BLaER1 treated with 17β-estradiol and CSF1 and Interleukin-3, amounts not matched to agents 10 nM and 100 nM (cell line): ENCODE measurements around the gene SPPL2B.

Experiments used
- H3K27ac ChIP-seq, 11 experiments: shearing (Covaris generic); formaldehyde crosslinking; 2 replicates each; pipeline ENCODE4 v1.8.1; 2022
- H3K27me3 ChIP-seq, 11 experiments: shearing (Covaris generic); formaldehyde crosslinking; 2 replicates each; pipeline ENCODE4 v1.8.1; 2022
- H3K36me3 ChIP-seq, 11 experiments: shearing (Covaris generic); formaldehyde crosslinking; 2 replicates each; pipeline ENCODE4 v1.8.1; 2022
- H3K4me1 ChIP-seq, 10 experiments: shearing (Covaris generic); formaldehyde crosslinking; 2 replicates each; pipeline ENCODE4 v1.8.1; 2022
- H3K4me2 ChIP-seq, 11 experiments: shearing (Covaris generic); formaldehyde crosslinking; 2 replicates each; pipeline ENCODE4 v1.8.1; 2022
- H3K4me3 ChIP-seq, 10 experiments: shearing (Covaris generic); formaldehyde crosslinking; 2 replicates each; pipeline ENCODE4 v1.8.1; 2022
- H3K9ac ChIP-seq, 11 experiments: shearing (Covaris generic); formaldehyde crosslinking; 2 replicates each; pipeline ENCODE4 v1.8.1; 2022
- H3K9me3 ChIP-seq, 11 experiments: shearing (Covaris generic); formaldehyde crosslinking; replicated peaks in 1 of 11; 2 replicates each; pipeline ENCODE4 v1.8.1; 2022
- H4K20me1 ChIP-seq, 11 experiments: shearing (Covaris generic); formaldehyde crosslinking; 2 replicates each; pipeline ENCODE4 v1.8.1; 2022
- Cebpa-rat ChIP-seq, 11 experiments: shearing (Covaris generic); IDR thresholded peaks; 2 replicates each; pipeline ENCODE4 v1.8.1; 2022

The SPPL2B gene

DNA sequence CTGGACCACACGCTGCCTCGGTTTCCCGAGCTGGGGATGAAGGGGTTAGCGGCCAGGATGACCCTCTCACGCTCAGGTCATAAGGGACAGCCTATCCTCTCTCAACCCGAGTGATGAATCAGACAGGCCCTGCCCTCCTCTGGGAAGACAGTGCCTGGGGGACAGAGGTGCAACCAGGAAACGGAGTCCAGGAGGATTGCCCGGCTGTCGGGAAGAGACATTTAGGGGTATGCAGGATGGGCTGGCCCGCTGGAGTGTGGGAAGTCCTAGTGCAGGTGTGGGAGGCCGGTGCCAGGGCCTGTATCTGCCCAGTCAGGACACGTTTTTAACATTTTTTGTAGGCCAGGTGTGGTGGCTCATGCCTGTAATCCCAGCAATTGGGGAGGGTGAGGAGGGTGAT lies 8.4 kb upstream of the SPPL2B start:
- peak overlapping the region in 4 of 11 experiments; percentile 7 to 31 (median 22); a peak in 3 of 22 replicates for H3K9ac ChIP-seq
- peak overlapping the region; percentile 71 to 95 (median 85) for H3K4me2 ChIP-seq
- peaks cover 0 to 5% (median 3%) of the 10 kb centered on the region in 11 experiments; a peak in 17 of 22 replicates for H3K9me3 ChIP-seq
- peaks cover 11 to 81% (median 52%) of the 10 kb centered on the region in 11 experiments; a peak in 20 of 22 replicates for H4K20me1 ChIP-seq
- no peak for TF ChIP-seq Cebpa-rat (IDR thresholded peaks at IDR 0.05)
- H3K27ac ChIP-seq, result no peak overlapping the region; a peak in 1 of 22 replicates
- H3K27me3 ChIP-seq, result peaks cover 0 to 14% (median 0%) of the 10 kb centered on the region in 11 experiments; a peak in 5 of 22 replicates
- H3K4me3 ChIP-seq, result no peak overlapping the region
- H3K4me1 ChIP-seq, result peaks cover 56 to 100% (median 94%) of the 10 kb centered on the region in 10 experiments
- H3K36me3 ChIP-seq, result peaks cover 20 to 35% (median 30%) of the 10 kb centered on the region in 11 experiments; a peak in 21 of 22 replicates

DNA sequence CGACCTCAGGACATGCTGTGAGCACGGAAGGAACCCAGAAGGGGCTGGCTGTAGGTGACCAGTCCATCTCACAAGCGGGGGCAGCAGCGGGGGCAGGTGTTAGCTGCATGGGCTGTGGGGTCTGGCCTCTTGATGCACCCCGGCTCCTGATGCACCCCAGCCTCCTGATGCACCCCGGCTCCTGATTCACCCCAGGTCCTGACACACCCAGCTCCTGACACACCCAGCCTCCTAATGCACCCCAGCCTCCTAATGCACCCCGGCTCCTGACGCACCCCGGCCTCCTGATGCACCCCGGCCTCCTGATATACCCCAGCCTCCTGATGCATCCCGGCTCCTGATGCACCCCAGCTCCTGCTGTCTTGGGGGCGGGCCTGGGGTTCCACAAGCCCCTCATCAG lies 7.5 kb upstream of the SPPL2B start:
- no peak overlapping the region for H3K27ac ChIP-seq
- H3K4me2 ChIP-seq, result peak overlapping the region in 7 of 11 experiments; percentile 89 to 98 (median 96); a peak in 10 of 22 replicates
- peaks cover 57 to 100% (median 95%) of the 10 kb centered on the region in 10 experiments for H3K4me1 ChIP-seq
- no peak for TF ChIP-seq Cebpa-rat (IDR thresholded peaks at IDR 0.05)
- H3K4me3 ChIP-seq, result no peak overlapping the region
- peaks cover 0 to 17% (median 0%) of the 10 kb centered on the region in 11 experiments; a peak in 5 of 22 replicates for H3K27me3 ChIP-seq
- peaks cover 20 to 43% (median 30%) of the 10 kb centered on the region in 11 experiments; a peak in 21 of 22 replicates for H3K36me3 ChIP-seq
- H4K20me1 ChIP-seq, result peaks cover 20 to 90% (median 61%) of the 10 kb centered on the region in 11 experiments; a peak in 21 of 22 replicates
- no peaks in the 10 kb centered on the region for H3K9me3 ChIP-seq
- H3K9ac ChIP-seq, result 0 out of 22 replicates have a peak overlapping the region, but pooled peaks of 1 of the 11 experiments have one; percentile 24

DNA sequence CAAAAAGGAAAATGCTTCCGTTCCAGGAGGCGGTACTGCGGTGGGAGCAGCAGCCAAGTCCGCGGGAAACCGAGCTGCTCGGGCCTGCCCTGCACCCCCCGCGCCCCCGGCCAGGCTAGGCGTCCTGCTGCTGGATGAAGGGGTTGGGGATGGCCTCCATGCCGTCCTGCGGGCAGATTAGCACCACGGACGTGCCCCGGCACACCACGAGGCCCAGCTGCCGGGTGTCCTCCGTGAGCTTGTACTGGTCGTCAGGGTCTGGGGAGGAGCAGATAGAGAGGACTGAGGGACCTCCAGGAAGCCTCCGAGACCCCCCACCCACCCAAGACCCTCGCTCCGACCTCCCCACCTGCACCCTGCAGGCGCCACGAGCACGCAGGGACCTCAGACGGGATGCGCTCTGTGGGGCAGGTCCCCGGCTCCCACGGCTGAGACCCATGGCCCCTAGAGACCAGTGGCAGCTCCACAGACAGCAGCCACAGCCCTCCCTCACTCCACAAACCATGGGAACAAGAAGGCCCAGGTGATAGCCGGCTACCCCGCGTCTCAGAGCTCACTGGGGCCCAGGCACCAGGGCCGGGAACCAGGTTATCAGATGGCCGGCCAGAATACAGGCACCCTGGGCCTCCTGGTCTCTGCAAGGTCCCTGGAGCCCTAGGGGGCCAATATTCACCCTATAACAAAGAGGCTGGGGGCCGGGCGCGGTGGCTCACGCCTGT lies 6.8 kb upstream of the SPPL2B start:
- Histone ChIP-seq H3K4me3 (peak overlapping the region in 1 of 10 experiments; percentile 4; a peak in 1 of 20 replicates), H4K20me1 (peaks cover 26 to 94% (median 69%) of the 10 kb centered on the region in 11 experiments; a peak in 21 of 22 replicates), H3K9me3 (no peaks in the 10 kb centered on the region), H3K27me3 (peaks cover 0 to 17% (median 0%) of the 10 kb centered on the region in 11 experiments; a peak in 5 of 22 replicates), H3K4me2 (peak overlapping the region in 8 of 11 experiments; percentile 89 to 98 (median 96); a peak in 16 of 22 replicates), H3K4me1 (peaks cover 58 to 100% (median 95%) of the 10 kb centered on the region in 10 experiments), H3K27ac (no peak overlapping the region), H3K9ac (peak overlapping the region in 3 of 11 experiments; percentile 24 to 37 (median 32); a peak in 3 of 22 replicates), H3K36me3 (peaks cover 20 to 47% (median 30%) of the 10 kb centered on the region in 11 experiments; a peak in 21 of 22 replicates)
- no peak for TF ChIP-seq Cebpa-rat (IDR thresholded peaks at IDR 0.05)

DNA sequence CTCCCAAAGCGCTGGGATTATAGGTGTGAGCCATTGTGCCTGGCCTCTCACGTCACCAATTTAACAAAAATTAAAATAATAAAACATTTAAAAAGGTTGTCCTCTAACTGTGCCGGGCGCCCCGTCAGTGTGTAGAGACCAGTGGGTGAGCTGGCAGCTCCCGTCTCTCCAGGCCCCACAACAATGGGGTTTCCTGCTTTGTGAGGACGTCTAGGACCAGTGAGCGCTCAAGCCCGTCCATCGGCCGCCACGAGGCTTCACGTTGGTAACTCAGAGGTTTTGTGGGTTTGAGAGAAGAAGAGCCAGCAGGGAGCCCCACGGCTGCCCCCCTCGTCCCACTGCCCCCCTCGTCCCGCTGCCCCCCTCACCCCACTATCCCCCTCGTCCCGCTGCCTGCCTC lies 4.8 kb upstream of the SPPL2B start:
- H3K4me1 ChIP-seq, result peaks cover 52 to 92% (median 85%) of the 10 kb centered on the region in 10 experiments
- peak overlapping the region in 6 of 11 experiments; percentile 93 to 98 (median 94); a peak in 11 of 22 replicates for H3K27ac ChIP-seq
- H3K9ac ChIP-seq, result peak overlapping the region in 6 of 11 experiments; percentile 92 to 98 (median 96); a peak in 12 of 22 replicates
- H3K27me3 ChIP-seq, result peaks cover 0 to 17% (median 0%) of the 10 kb centered on the region in 11 experiments; a peak in 5 of 22 replicates
- H4K20me1 ChIP-seq, result peaks cover 29 to 89% (median 77%) of the 10 kb centered on the region in 11 experiments; a peak in 21 of 22 replicates
- H3K36me3 ChIP-seq, result peaks cover 20 to 52% (median 30%) of the 10 kb centered on the region in 11 experiments; a peak in 21 of 22 replicates
- no peaks in the 10 kb centered on the region for H3K9me3 ChIP-seq
- H3K4me2 ChIP-seq, result peak overlapping the region in 10 of 11 experiments; percentile 84 to 98 (median 96); a peak in 19 of 22 replicates
- H3K4me3 ChIP-seq, result peak overlapping the region in 4 of 10 experiments; percentile 45 to 93 (median 58); a peak in 4 of 20 replicates
- TF ChIP-seq Cebpa-rat (IDR thresholded peaks at IDR 0.05), result no peak

DNA sequence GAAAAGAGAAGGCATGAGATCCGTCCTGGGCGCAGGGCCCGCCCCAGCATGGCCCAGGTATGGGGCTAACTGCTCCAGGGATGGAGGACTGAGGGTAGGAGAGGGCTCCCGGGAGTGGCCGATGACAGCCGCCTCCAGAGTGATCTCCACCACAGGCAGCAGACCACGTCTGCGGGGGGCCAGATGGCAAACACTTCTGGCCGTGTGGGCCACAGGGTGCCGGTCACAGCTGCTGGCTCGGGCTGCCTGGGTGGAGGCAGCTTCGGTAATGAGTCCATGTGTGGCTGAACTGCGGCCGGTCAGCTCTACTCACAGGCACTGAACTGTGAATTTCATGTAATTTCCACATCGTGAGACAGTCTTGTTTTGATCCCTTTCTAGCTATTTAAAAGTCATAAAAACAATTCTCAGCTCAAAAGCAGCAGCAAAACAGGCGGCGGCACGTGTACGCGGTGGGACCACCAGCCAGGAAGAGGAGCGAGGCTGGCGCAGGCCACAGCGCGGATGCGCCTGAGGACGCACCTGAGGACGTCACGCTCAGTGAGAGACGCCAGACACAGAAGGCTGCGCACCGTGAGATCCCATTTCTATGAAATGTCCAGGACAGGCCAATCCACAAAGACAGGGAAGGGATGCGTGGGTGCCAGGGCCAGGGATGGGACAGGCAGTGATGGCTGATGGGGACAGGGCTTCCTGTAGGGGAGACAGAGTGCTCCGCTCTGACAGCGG lies 4.1 kb upstream of the SPPL2B start:
- peaks cover 49 to 88% (median 81%) of the 10 kb centered on the region in 10 experiments for H3K4me1 ChIP-seq
- H4K20me1 ChIP-seq, result peaks cover 29 to 83% (median 73%) of the 10 kb centered on the region in 11 experiments; a peak in 21 of 22 replicates
- peak overlapping the region in 8 of 11 experiments; percentile 1 to 98 (median 94); a peak in 17 of 22 replicates for H3K27ac ChIP-seq
- H3K9ac ChIP-seq, result peak overlapping the region in 10 of 11 experiments; percentile 5 to 98 (median 93); a peak in 18 of 22 replicates
- H3K9me3 ChIP-seq, result no peaks in the 10 kb centered on the region
- peak overlapping the region in 9 of 10 experiments; percentile 38 to 93 (median 51); a peak in 17 of 20 replicates for H3K4me3 ChIP-seq
- TF ChIP-seq Cebpa-rat (IDR thresholded peaks at IDR 0.05), result no peak
- peaks cover 20 to 52% (median 30%) of the 10 kb centered on the region in 11 experiments; a peak in 21 of 22 replicates for H3K36me3 ChIP-seq
- H3K27me3 ChIP-seq, result peaks cover 0 to 17% (median 0%) of the 10 kb centered on the region in 11 experiments; a peak in 5 of 22 replicates
- peak overlapping the region; percentile 84 to 98 (median 97) for H3K4me2 ChIP-seq

DNA sequence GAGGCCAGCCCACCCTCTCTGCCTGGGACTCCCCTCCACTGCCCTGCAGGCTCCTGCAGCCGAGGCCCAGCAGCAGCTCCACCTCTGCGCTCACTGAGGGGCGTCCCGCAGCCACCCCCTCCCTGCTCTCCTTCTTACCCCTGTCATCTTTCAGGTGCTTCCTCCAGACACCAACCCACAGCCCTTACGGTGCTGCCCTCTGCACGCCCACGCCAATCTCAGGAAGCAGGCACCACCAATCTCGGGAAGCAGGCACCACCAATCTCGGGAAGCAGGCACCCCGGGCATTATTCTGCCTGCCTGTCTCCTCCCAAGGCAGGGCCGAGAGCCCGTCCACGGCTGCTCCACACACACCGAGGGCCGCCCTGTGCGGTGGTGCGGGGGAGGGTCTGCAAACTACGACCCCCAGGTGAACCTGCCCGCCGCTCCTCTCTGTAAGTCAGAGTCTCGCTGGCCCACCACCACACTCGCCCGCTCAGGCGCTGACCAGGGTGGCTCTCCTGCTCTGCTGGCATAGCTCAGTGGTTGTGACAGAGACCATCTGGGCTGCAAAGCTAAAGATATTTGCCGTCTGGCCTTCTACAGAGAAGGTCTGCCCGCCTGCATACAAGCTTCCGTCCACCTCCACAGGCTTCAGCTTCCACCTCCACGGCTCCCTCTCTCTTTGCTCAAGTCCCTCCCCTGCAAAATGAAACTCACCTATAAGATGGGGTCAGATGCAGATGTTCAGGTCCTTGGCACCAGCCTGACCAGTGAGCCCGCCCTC lies 3.0 kb upstream of the SPPL2B start:
- Histone ChIP-seq H3K4me1 (peaks cover 52 to 88% (median 82%) of the 10 kb centered on the region in 10 experiments), H4K20me1 (peaks cover 29 to 83% (median 69%) of the 10 kb centered on the region in 11 experiments; a peak in 21 of 22 replicates), H3K9ac (peak overlapping the region; percentile 29 to 98 (median 92); a peak in 19 of 22 replicates), H3K36me3 (peaks cover 20 to 52% (median 30%) of the 10 kb centered on the region in 11 experiments; a peak in 21 of 22 replicates), H3K4me2 (peak overlapping the region; percentile 84 to 98 (median 97)), H3K27ac (peak overlapping the region in 8 of 11 experiments; percentile 34 to 98 (median 94); a peak in 14 of 22 replicates), H3K9me3 (no peaks in the 10 kb centered on the region), H3K4me3 (peak overlapping the region; percentile 7 to 93 (median 48); a peak in 17 of 20 replicates), H3K27me3 (peaks cover 0 to 17% (median 0%) of the 10 kb centered on the region in 11 experiments; a peak in 5 of 22 replicates)
- TF ChIP-seq Cebpa-rat (IDR thresholded peaks at IDR 0.05), result no peak

DNA sequence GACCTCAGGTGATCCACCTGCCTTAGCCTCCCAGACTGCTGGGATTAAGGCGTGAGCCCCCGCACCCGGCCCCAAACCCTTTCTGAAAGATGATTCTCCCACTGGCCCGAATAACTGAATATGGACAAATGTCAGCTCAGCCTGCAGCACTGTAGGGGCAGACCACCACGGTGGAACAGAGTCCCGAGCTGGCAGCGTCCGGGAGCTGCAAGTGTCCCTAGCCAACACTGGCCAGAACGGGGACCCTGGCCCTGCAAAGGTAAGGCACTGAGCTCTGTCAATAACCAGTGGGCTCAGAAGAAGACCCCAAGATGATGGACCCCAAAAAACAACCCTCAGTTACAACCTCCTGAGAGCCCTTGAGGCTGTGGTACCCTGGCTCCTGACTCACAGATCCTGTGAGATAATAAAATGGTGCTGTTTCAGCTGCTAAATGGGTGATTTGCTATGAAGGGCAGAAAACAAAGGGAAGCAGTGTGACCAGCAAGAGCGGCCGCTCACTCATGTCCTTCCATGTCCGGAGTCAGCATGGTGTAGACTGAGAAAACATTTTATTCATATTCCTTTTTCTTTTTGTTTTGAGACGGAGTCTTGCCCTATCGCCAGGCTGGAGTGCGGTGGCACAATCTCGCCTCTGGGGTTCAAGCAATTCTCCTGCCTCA lies 1.7 kb upstream of the SPPL2B start:
- H3K4me2 ChIP-seq, result peak overlapping the region; percentile 84 to 98 (median 97)
- peaks cover 29 to 85% (median 57%) of the 10 kb centered on the region in 11 experiments; a peak in 21 of 22 replicates for H4K20me1 ChIP-seq
- peaks cover 65 to 88% (median 85%) of the 10 kb centered on the region in 10 experiments for H3K4me1 ChIP-seq
- peak overlapping the region in 10 of 11 experiments; percentile 85 to 98 (median 93); a peak in 20 of 22 replicates for H3K27ac ChIP-seq
- no peaks in the 10 kb centered on the region for H3K9me3 ChIP-seq
- peaks cover 13 to 39% (median 20%) of the 10 kb centered on the region in 11 experiments; a peak in 21 of 22 replicates for H3K36me3 ChIP-seq
- peak overlapping the region; percentile 89 to 98 (median 92); a peak in 21 of 22 replicates for H3K9ac ChIP-seq
- H3K27me3 ChIP-seq, result peaks cover 0 to 17% (median 0%) of the 10 kb centered on the region in 11 experiments; a peak in 5 of 22 replicates
- H3K4me3 ChIP-seq, result peak overlapping the region in 9 of 10 experiments; percentile 86 to 98 (median 92); a peak in 18 of 20 replicates
- no peak for TF ChIP-seq Cebpa-rat (IDR thresholded peaks at IDR 0.05)
